SK-N-SH (cell line): ENCODE results near the gene SLN. TPM values are rescaled to one million over a fixed set of nuclear protein-coding genes. Genes with fewer than 3 reads are reported as not detected.

ENCODE experiments used
- CTCF ChIA-PET: fragments of 300-600, 350-600 bp; formaldehyde crosslinking; extraction: SDS; loops from one replicate; lab custom pipeline; 2021; lab: Yijun Ruan, JAX
- POLR2A ChIA-PET: fragments of 350-600 bp; sonication (Branson Sonifier 250); formaldehyde crosslinking; extraction: SDS; loops from one replicate; lab custom pipeline; 2020; ENCODE audit warnings: antibody characterized with exemption, inconsistent platforms; lab: Yijun Ruan, JAX
- DNase-seq: peaks from one replicate; pipeline ENCODE4 v3.0.0; 2012
- H2AFZ ChIP-seq: fragments of 200-600 bp; sonication (generic); 2 replicates; pipeline ENCODE4 v1.8.1; 2016; ENCODE audit warnings: antibody characterized with exemption, mild to moderate bottlenecking, low read depth
- H3F3A ChIP-seq: fragments of 200-600 bp; sonication (generic); replicated peaks from 2 replicates; pipeline ENCODE3; 2016; ENCODE audit warnings: antibody characterized with exemption, mild to moderate bottlenecking; ENCODE audit not compliant: insufficient read depth
- H3K27ac ChIP-seq, 2 experiments: fragments of 200-500 bp in 1 of 2; fragments of 200-600 bp in 1 of 2; sonication (Bioruptor generic) in 1 of 2; sonication (generic), shearing (Covaris generic) in 1 of 2; 2 replicates each; pipeline versions ENCODE4 v1.5.1 to v1.6.1; 2014 to 2016; ENCODE audit warnings: low read depth in 2 of 2, inconsistent platforms in 1 of 2, low read length in 1 of 2, mild to moderate bottlenecking in 1 of 2, mixed read lengths in 1 of 2
- H3K27me3 ChIP-seq: fragments of 200-600 bp; sonication (generic), shearing (Covaris generic); 2 replicates; pipeline ENCODE4 v1.6.1; 2016; ENCODE audit warnings: mixed run types; ENCODE audit not compliant: insufficient read depth
- H3K36me3 ChIP-seq, 2 experiments: fragments of 200-500 bp in 1 of 2; fragments of 200-600 bp in 1 of 2; sonication (Bioruptor generic) in 1 of 2; sonication (generic) in 1 of 2; replicated peaks in 1 of 2; 2 replicates each; pipeline versions ENCODE3 to v1.5.1; 2014 to 2016; ENCODE audit warnings: low read length in 1 of 2, mild to moderate bottlenecking in 1 of 2; ENCODE audit not compliant: insufficient read depth in 2 of 2, control insufficient read depth in 1 of 2
- H3K4me1 ChIP-seq, 2 experiments: fragments of 200-500 bp in 1 of 2; fragments of 200-600 bp in 1 of 2; sonication (Bioruptor generic) in 1 of 2; sonication (generic), shearing (Covaris generic) in 1 of 2; 2 replicates each; pipeline versions ENCODE4 v1.5.1 to v1.6.1; 2014 to 2016; ENCODE audit warnings: low read depth in 1 of 2, low read length in 1 of 2, mixed run types in 1 of 2; ENCODE audit not compliant: insufficient read depth in 2 of 2, control insufficient read depth in 1 of 2
- H3K4me2 ChIP-seq: fragments of 200-600 bp; sonication (generic), shearing (Covaris generic); 2 replicates; pipeline ENCODE4 v1.6.1; 2017; ENCODE audit warnings: mixed run types
- H3K4me3 ChIP-seq, 2 experiments: fragments of 200-500 bp in 1 of 2; fragments of 200-600 bp in 1 of 2; sonication (Bioruptor generic) in 1 of 2; sonication (generic), shearing (Covaris generic) in 1 of 2; 2 replicates each; pipeline versions ENCODE4 v1.5.1 to v1.8.1; 2014 to 2016; ENCODE audit warnings: low read depth in 2 of 2, inconsistent platforms in 1 of 2, low read length in 1 of 2, mild to moderate bottlenecking in 1 of 2, mixed read lengths in 1 of 2, moderate library complexity in 1 of 2
- H3K79me2 ChIP-seq: fragments of 200-600 bp; sonication (generic); 2 replicates; pipeline ENCODE4 v1.8.1; 2017; ENCODE audit warnings: mild to moderate bottlenecking; ENCODE audit not compliant: insufficient read depth
- H3K9ac ChIP-seq: fragments of 200-600 bp; sonication (generic); 2 replicates; pipeline ENCODE4 v1.6.1; 2017; ENCODE audit warnings: mixed run types
- H3K9me2 ChIP-seq: fragments of 200-600 bp; sonication (generic); 2 replicates; pipeline ENCODE4 v1.6.1; 2017; ENCODE audit warnings: mixed run types
- H3K9me3 ChIP-seq: fragments of 200-600 bp; sonication (generic); 2 replicates; pipeline ENCODE4 v1.6.1; 2017; ENCODE audit warnings: mixed run types, mild to moderate bottlenecking, moderate library complexity
- H4K20me1 ChIP-seq: fragments of 200-600 bp; sonication (generic); 2 replicates; pipeline ENCODE4 v1.6.1; 2017; ENCODE audit warnings: mild to moderate bottlenecking, mixed run types; ENCODE audit not compliant: insufficient read depth
- ELF1 ChIP-seq: IDR thresholded peaks from 2 replicates; pipeline ENCODE4 v1.4.0; 2012
- EP300 ChIP-seq, 2 experiments: IDR thresholded peaks; 2 replicates each; pipeline versions ENCODE4 v1.4.0 to v1.6.1; 2012; ENCODE audit warnings: borderline replicate concordance in 1 of 2, low read depth in 1 of 2, low read length in 1 of 2
- EZH2phosphoT487 ChIP-seq: fragments of 200-600 bp; sonication (generic); IDR thresholded peaks from 2 replicates; pipeline ENCODE4 v1.6.1; 2017; ENCODE audit warnings: low read depth, mixed run types, mild to moderate bottlenecking, antibody characterized with exemption, moderate library complexity, borderline replicate concordance
- FOSL2 ChIP-seq: IDR thresholded peaks from 2 replicates; pipeline ENCODE4 v1.4.0; 2012; ENCODE audit warnings: low read depth, mild to moderate bottlenecking, moderate library complexity, borderline replicate concordance
- FOXM1 ChIP-seq: IDR thresholded peaks from 2 replicates; pipeline ENCODE4 v1.4.0; 2012; ENCODE audit warnings: low read depth, mild to moderate bottlenecking
- IRF3 ChIP-seq: fragments of 150-350 bp; IDR thresholded peaks from 2 replicates; pipeline ENCODE4 v1.6.1; 2016; ENCODE audit warnings: mild to moderate bottlenecking, low read depth, low read length
- JUND ChIP-seq: IDR thresholded peaks from 2 replicates; pipeline ENCODE4 v1.4.0; 2012
- MAX ChIP-seq: IDR thresholded peaks from 2 replicates; pipeline ENCODE4 v1.4.0; 2012; ENCODE audit warnings: low read depth
- MXI1 ChIP-seq: IDR thresholded peaks from 2 replicates; pipeline ENCODE4 v1.6.1; 2012; ENCODE audit warnings: mild to moderate bottlenecking, low read depth, low read length, improper control_type of control experiment
- NFIC ChIP-seq: IDR thresholded peaks from 2 replicates; pipeline ENCODE4 v1.4.0; 2012; ENCODE audit warnings: borderline replicate concordance
- PBX3 ChIP-seq: IDR thresholded peaks from 2 replicates; pipeline ENCODE4; 2012
- POLR2AphosphoS5 ChIP-seq: IDR thresholded peaks from 2 replicates; pipeline ENCODE4 v1.6.1; 2012; ENCODE audit warnings: low read depth, low read length
- RAD21 ChIP-seq: IDR thresholded peaks from 2 replicates; pipeline ENCODE4 v1.6.1; 2012; ENCODE audit warnings: mild to moderate bottlenecking, low read length
- RCOR1 ChIP-seq: fragments of 150-350 bp; IDR thresholded peaks from 2 replicates; pipeline ENCODE4 v1.6.1; 2017; ENCODE audit warnings: antibody characterized with exemption, low read length
- REST ChIP-seq: IDR thresholded peaks from 2 replicates; pipeline ENCODE4 v1.6.1; 2012; ENCODE audit warnings: mild to moderate bottlenecking, low read depth, low read length, moderate library complexity
- SMC3 ChIP-seq: IDR thresholded peaks from 2 replicates; pipeline ENCODE4 v1.6.1; 2012; ENCODE audit warnings: low read depth, low read length, improper control_type of control experiment
- ZBTB33 ChIP-seq: IDR thresholded peaks from 2 replicates; pipeline ENCODE4 v1.4.0; 2012; ENCODE audit warnings: low read depth, borderline replicate concordance
- WGBS: methylation state at CpG from one replicate; pipeline ENCODE4 v1.1.6; 2017; ENCODE audit warnings: low lambda C conversion rate; 5-methylcytosine and 5-hydroxymethylcytosine counted together
- polyA plus RNA-seq, 3 experiments: library from polyadenylated mRNA; depleted of rRNA; stranded (reverse); fragments of >200 nt; gene quantifications; 2 replicates each; pipeline ENCODE4 v1.2.3, GENCODE V29; 2012
- TF ChIP-seq, protein P1 (sequence below): fragments of 200-600 bp; sonication (generic); IDR thresholded peaks from 2 replicates; pipeline ENCODE4 v1.6.1; 2017; ENCODE audit warnings: antibody characterized with exemption, mild to moderate bottlenecking, moderate library complexity

Gene SLN
- polyA plus RNA-seq, 1 of the 3 experiments (the other 2 are of a cell fraction): not detected

DNA sequence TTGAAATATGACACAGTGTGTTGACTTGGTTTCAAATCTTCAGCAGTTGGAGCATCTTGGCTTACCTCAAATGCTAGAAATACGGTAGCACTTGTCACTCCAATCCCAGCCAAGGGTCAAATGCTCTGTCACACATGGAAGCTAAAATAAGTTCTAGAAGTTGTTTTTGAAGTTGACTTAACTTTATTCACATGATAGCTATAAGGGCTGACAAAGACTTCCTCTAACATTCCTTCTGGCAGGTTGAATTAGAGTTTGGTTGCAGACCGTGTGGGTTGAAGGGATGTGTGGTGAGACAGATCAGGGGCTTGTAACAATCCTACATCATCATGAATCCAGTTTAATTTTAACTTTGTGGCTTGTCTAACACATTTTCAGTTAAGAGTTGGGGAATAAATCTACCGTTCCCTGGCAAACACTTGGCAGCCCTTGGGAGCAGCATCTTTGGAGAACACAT, 4.6 kb downstream of the SLN start:
- Histone ChIP-seq H3K9me3 (no peaks in the 10 kb centered on the region), H3K36me3 (no peaks in the 10 kb centered on the region), H3K9me2 (no peaks in the 10 kb centered on the region), H3F3A (peaks cover 4% of the 10 kb centered on the region), H3K4me2 (no peak overlapping the region), H2AFZ (no peak overlapping the region), H3K79me2 (no peaks in the 10 kb centered on the region), H3K9ac (no peak overlapping the region), H3K27me3 (no peaks in the 10 kb centered on the region), H4K20me1 (no peaks in the 10 kb centered on the region), H3K4me1 (0 out of 4 replicates have a peak, but pooled peaks cover 0 to 3% of the 10 kb centered on the region in 2 experiments), H3K27ac (no peak overlapping the region), H3K4me3 (no peak overlapping the region)
- no peak for DNase-seq
- CTCF ChIA-PET: interaction anchor here (0.6 to 1.1 kb wide), 2 partner anchors 12 to 18 kb away, joined by 3 read pairs; no protein-coding TSS in a partner anchor
- 34% methylated on average over 3 of the region's 3 CpGs for WGBS
- POLR2A ChIA-PET: no interaction called here
- no peak for TF ChIP-seq SMC3
- no peak for TF ChIP-seq RCOR1
- TF ChIP-seq ZBTB33: no peak
- TF ChIP-seq FOSL2: no peak
- TF ChIP-seq EP300 (IDR thresholded peaks at IDR 0.05; ENCODE audit: borderline replicate concordance in 1 of 2, low read depth in 1 of 2, low read length in 1 of 2): no peak
- no peak for TF ChIP-seq REST
- TF ChIP-seq FOXM1: no peak
- TF ChIP-seq EZH2phosphoT487: no peak
- TF ChIP-seq MXI1: no peak
- no peak for TF ChIP-seq ELF1
- TF ChIP-seq IRF3: no peak
- TF ChIP-seq POLR2AphosphoS5: no peak
- no peak for TF ChIP-seq JUND
- TF ChIP-seq NFIC: no peak
- TF ChIP-seq, protein P1, sequence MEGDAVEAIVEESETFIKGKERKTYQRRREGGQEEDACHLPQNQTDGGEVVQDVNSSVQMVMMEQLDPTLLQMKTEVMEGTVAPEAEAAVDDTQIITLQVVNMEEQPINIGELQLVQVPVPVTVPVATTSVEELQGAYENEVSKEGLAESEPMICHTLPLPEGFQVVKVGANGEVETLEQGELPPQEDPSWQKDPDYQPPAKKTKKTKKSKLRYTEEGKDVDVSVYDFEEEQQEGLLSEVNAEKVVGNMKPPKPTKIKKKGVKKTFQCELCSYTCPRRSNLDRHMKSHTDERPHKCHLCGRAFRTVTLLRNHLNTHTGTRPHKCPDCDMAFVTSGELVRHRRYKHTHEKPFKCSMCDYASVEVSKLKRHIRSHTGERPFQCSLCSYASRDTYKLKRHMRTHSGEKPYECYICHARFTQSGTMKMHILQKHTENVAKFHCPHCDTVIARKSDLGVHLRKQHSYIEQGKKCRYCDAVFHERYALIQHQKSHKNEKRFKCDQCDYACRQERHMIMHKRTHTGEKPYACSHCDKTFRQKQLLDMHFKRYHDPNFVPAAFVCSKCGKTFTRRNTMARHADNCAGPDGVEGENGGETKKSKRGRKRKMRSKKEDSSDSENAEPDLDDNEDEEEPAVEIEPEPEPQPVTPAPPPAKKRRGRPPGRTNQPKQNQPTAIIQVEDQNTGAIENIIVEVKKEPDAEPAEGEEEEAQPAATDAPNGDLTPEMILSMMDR: no peak
- no peak for TF ChIP-seq PBX3
- no peak for TF ChIP-seq RAD21
- no peak for TF ChIP-seq MAX
